ENCODE data around the gene BUD31.

BUD31 gene

DNA sequence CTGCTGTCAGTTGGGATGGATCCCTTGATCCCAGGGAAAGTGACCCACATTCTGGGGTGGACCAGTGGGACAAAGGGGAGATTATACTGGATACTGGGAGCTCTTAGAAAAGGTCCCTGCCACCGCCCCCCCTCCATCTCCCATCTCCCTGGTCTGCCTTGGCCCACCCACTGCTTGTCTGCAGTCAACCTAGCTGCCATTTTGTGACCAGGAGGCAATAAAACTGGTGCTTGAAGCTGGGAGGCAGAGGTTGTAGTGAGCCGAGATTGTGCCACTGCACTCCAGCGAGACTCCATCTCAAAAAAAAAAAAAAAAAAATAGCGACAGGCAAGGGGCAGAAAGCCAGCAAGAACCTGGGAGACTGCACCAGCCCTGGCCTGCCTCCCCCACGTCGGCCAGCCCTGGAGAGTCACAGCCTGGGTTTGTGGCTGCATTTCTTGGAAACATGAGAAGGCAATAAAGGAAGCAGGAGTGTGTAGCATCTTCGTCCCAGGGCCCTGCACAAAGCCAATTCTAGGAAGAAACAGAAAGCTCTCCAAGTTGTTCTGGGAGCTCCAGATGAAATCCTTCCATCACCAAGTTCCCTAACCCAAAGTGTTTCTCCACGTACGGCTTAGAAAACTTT lies 38.9 kb upstream of the BUD31 start (continued):
- TF ChIP-seq ZNF585B (tag by site-specific recombination; IDR thresholded peaks at IDR 0.05), result no peak
- TF ChIP-seq, protein P1, sequence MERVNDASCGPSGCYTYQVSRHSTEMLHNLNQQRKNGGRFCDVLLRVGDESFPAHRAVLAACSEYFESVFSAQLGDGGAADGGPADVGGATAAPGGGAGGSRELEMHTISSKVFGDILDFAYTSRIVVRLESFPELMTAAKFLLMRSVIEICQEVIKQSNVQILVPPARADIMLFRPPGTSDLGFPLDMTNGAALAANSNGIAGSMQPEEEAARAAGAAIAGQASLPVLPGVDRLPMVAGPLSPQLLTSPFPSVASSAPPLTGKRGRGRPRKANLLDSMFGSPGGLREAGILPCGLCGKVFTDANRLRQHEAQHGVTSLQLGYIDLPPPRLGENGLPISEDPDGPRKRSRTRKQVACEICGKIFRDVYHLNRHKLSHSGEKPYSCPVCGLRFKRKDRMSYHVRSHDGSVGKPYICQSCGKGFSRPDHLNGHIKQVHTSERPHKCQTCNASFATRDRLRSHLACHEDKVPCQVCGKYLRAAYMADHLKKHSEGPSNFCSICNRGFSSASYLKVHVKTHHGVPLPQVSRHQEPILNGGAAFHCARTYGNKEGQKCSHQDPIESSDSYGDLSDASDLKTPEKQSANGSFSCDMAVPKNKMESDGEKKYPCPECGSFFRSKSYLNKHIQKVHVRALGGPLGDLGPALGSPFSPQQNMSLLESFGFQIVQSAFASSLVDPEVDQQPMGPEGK (tag by site-specific recombination; IDR thresholded peaks at IDR 0.05), result peak; percentile 46; the same call in 1 of the 2 replicates
- no peak for TF ChIP-seq ZNF274 (IDR thresholded peaks at IDR 0.05; ENCODE audit: low read length)
- no peak for TF ChIP-seq ZNF274 (tag by site-specific recombination; IDR thresholded peaks at IDR 0.05; ENCODE audit: borderline replicate concordance)
- TF ChIP-seq ZNF629 (tag by site-specific recombination; IDR thresholded peaks at IDR 0.05), result 0 out of 2 replicates have a peak, but pooled peaks have one; percentile 12
- TF ChIP-seq ZNF600 (tag by site-specific recombination; IDR thresholded peaks at IDR 0.05), result peak; percentile 23; the same call in 1 of the 2 replicates
- TF ChIP-seq IKZF3 (tag by site-specific recombination; IDR thresholded peaks at IDR 0.05), result 0 out of 2 replicates have a peak, but pooled peaks have one; percentile 20
- TF ChIP-seq SP7 (tag by site-specific recombination; IDR thresholded peaks at IDR 0.05), result no peak
- TF ChIP-seq, protein P2, sequence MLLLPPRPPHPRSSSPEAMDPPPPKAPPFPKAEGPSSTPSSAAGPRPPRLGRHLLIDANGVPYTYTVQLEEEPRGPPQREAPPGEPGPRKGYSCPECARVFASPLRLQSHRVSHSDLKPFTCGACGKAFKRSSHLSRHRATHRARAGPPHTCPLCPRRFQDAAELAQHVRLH (tag by site-specific recombination; IDR thresholded peaks at IDR 0.05), result no peak
- TF ChIP-seq ZBTB17 (tag by site-specific recombination; IDR thresholded peaks at IDR 0.05), result peak; percentile 52; the same call in 1 of the 2 replicates

DNA sequence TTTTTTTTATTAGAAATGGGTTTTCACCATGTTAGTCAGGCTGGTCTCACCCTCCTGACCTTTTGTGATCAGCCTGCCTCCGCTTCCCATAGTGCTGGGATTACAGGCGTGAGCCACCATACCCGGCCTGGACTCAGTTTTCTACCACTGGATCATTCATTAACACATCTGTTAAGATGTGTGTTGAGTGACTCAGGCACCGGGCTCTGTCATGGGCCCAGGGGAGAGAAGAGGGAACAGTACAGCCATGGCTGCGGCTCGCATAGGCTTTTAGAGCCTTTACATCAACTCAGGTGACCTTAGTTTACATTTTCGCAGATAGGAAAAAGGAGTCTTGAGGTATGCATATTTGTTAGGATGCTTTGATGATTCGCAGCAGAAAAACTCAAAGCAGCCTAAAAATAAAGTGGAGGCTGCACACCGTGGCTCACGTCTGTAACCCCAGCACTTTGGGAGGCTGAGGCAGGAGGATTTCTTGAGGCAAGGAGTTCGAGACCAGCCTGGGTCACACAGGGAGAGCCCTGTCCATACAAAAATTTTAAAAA lies 37.3 kb upstream of the BUD31 start:
- Histone ChIP-seq H3K27ac (ENCODE audit: extremely low read depth, low read depth, low read length) (no peak overlapping the region), H3K9me3 (ENCODE audit: control insufficient read depth, insufficient read depth, low read depth, low read length) (no peaks in the 10 kb centered on the region), H3K4me1 (ENCODE audit: control insufficient read depth, insufficient read depth, low read length) (no peaks in the 10 kb centered on the region), H3K4me3 (ENCODE audit: low read depth, low read length) (no peak overlapping the region), H3K36me3 (ENCODE audit: control insufficient read depth in 2 of 2, insufficient read depth in 1 of 2, low read length in 2 of 2) (peaks cover under 1 to 9% of the 10 kb centered on the region in 2 experiments; a peak in 2 of 3 replicates)
- ChIA-PET CTCF (interaction anchor here (0.7 kb wide), 1 partner anchor 25 kb away, joined by 3 read pairs; no protein-coding TSS in a partner anchor), POLR2A (interaction anchor here (0.7 kb wide), 1 partner anchor 1093 kb away, joined by 4 read pairs; no protein-coding TSS in a partner anchor)
- TF ChIP-seq ZNF670 (tag by site-specific recombination; IDR thresholded peaks at IDR 0.05; ENCODE audit: low read depth), result no peak
- no peak for TF ChIP-seq ZNF621 (tag by site-specific recombination; IDR thresholded peaks at IDR 0.05)
- TF ChIP-seq, protein P3, sequence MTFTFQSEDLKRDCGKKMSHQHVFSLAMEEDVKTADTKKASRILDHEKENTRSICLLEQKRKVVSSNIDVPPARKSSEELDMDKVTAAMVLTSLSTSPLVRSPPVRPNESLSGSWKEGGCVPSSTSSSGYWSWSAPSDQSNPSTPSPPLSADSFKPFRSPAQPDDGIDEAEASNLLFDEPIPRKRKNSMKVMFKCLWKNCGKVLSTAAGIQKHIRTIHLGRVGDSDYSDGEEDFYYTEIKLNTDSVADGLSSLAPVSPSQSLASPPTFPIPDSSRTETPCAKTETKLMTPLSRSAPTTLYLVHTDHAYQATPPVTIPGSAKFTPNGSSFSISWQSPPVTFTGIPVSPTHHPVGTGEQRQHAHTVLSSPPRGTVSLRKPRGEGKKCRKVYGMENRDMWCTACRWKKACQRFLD (tag by site-specific recombination; IDR thresholded peaks at IDR 0.05), result no peak
- TF ChIP-seq, protein P4, sequence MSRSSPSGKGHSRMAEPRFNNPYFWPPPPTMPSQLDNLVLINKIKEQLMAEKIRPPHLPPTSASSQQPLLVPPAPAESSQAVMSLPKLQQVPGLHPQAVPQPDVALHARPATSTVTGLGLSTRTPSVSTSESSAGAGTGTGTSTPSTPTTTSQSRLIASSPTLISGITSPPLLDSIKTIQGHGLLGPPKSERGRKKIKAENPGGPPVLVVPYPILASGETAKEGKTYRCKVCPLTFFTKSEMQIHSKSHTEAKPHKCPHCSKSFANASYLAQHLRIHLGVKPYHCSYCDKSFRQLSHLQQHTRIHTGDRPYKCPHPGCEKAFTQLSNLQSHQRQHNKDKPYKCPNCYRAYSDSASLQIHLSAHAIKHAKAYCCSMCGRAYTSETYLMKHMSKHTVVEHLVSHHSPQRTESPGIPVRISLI (tag by site-specific recombination; IDR thresholded peaks at IDR 0.05), result no peak
- no peak for TF ChIP-seq ZSCAN30 (tag by site-specific recombination; IDR thresholded peaks at IDR 0.05)
- TF ChIP-seq GFI1B (tag by site-specific recombination; IDR thresholded peaks at IDR 0.05), result no peak
- no peak for TF ChIP-seq KLF16 (tag by site-specific recombination; IDR thresholded peaks at IDR 0.05)
- TF ChIP-seq ZFP69B (tag by site-specific recombination; IDR thresholded peaks at IDR 0.05), result no peak
- TF ChIP-seq ZNF155 (tag by site-specific recombination; IDR thresholded peaks at IDR 0.05), result no peak
- TF ChIP-seq ZNF16 (tag by site-specific recombination; IDR thresholded peaks at IDR 0.05; ENCODE audit: low read depth), result no peak
- TF ChIP-seq, protein P5, sequence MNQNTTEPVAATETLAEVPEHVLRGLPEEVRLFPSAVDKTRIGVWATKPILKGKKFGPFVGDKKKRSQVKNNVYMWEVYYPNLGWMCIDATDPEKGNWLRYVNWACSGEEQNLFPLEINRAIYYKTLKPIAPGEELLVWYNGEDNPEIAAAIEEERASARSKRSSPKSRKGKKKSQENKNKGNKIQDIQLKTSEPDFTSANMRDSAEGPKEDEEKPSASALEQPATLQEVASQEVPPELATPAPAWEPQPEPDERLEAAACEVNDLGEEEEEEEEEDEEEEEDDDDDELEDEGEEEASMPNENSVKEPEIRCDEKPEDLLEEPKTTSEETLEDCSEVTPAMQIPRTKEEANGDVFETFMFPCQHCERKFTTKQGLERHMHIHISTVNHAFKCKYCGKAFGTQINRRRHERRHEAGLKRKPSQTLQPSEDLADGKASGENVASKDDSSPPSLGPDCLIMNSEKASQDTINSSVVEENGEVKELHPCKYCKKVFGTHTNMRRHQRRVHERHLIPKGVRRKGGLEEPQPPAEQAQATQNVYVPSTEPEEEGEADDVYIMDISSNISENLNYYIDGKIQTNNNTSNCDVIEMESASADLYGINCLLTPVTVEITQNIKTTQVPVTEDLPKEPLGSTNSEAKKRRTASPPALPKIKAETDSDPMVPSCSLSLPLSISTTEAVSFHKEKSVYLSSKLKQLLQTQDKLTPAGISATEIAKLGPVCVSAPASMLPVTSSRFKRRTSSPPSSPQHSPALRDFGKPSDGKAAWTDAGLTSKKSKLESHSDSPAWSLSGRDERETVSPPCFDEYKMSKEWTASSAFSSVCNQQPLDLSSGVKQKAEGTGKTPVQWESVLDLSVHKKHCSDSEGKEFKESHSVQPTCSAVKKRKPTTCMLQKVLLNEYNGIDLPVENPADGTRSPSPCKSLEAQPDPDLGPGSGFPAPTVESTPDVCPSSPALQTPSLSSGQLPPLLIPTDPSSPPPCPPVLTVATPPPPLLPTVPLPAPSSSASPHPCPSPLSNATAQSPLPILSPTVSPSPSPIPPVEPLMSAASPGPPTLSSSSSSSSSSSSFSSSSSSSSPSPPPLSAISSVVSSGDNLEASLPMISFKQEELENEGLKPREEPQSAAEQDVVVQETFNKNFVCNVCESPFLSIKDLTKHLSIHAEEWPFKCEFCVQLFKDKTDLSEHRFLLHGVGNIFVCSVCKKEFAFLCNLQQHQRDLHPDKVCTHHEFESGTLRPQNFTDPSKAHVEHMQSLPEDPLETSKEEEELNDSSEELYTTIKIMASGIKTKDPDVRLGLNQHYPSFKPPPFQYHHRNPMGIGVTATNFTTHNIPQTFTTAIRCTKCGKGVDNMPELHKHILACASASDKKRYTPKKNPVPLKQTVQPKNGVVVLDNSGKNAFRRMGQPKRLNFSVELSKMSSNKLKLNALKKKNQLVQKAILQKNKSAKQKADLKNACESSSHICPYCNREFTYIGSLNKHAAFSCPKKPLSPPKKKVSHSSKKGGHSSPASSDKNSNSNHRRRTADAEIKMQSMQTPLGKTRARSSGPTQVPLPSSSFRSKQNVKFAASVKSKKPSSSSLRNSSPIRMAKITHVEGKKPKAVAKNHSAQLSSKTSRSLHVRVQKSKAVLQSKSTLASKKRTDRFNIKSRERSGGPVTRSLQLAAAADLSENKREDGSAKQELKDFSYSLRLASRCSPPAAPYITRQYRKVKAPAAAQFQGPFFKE (tag by site-specific recombination; IDR thresholded peaks at IDR 0.05; ENCODE audit: borderline replicate concordance), result no peak
- TF ChIP-seq KLF7 (tag by site-specific recombination; IDR thresholded peaks at IDR 0.05; ENCODE audit: borderline replicate concordance), result no peak
- no peak for TF ChIP-seq ZNF19 (tag by site-specific recombination; IDR thresholded peaks at IDR 0.05; ENCODE audit: low read depth)
- TF ChIP-seq ZNF529 (tag by site-specific recombination; IDR thresholded peaks at IDR 0.05; ENCODE audit: insufficient replicate concordance), result no peak
- TF ChIP-seq ZNF677 (tag by site-specific recombination; IDR thresholded peaks at IDR 0.05), result no peak
- TF ChIP-seq ZNF426 (tag by site-specific recombination; IDR thresholded peaks at IDR 0.05), result no peak
- no peak for TF ChIP-seq ZNF112 (tag by site-specific recombination; IDR thresholded peaks at IDR 0.05)

Data from HEK293 (cell line).